A549 (cell line): ENCODE measurements around the gene TMEM168.

ENCODE experiments used
- CEBPB ChIP-seq, 2 experiments: fragments of >200 bp in 1 of 2; sonication (Bioruptor Twin) in 1 of 2; formaldehyde crosslinking in 1 of 2; IDR thresholded peaks; 2 replicates each; pipeline ENCODE4 v1.6.1; 2012 to 2016
- CHD2 ChIP-seq: fragments of 150-350 bp; IDR thresholded peaks from 2 replicates; pipeline ENCODE4 v1.6.1; 2014; ENCODE audit warnings: low read length; ENCODE audit not compliant: partially characterized antibody
- CHD4 ChIP-seq: fragments of 200-600 bp; sonication (generic); IDR thresholded peaks from 2 replicates; pipeline ENCODE4 v1.6.1; 2016; ENCODE audit warnings: antibody characterized with exemption, mild to moderate bottlenecking, borderline replicate concordance
- EP300 ChIP-seq, 2 experiments: fragments of >200 bp; sonication (Bioruptor Twin); formaldehyde crosslinking; IDR thresholded peaks; 2 replicates in 1 of 2; 3 replicates in 1 of 2; pipeline ENCODE4 v1.6.1; 2016 to 2017
- HDAC2 ChIP-seq: fragments of 200-600 bp; sonication (generic); IDR thresholded peaks from 2 replicates; pipeline ENCODE4 v1.6.1; 2016
- JUN ChIP-seq, 2 experiments: fragments of >200 bp; sonication (Bioruptor Twin); formaldehyde crosslinking; IDR thresholded peaks; 2 replicates in 1 of 2; 3 replicates in 1 of 2; pipeline ENCODE4 v1.6.1; 2016 to 2017
- MYC ChIP-seq: IDR thresholded peaks from 2 replicates; pipeline ENCODE4 v1.6.1; 2012; ENCODE audit warnings: mild to moderate bottlenecking, inconsistent platforms, low read length, improper control_type of control experiment, borderline replicate concordance
- POLR2A ChIP-seq: IDR thresholded peaks from 2 replicates; pipeline ENCODE4 v1.6.1; 2012; ENCODE audit warnings: mild to moderate bottlenecking, low read length
- RAD21 ChIP-seq, 2 experiments: fragments of >200 bp in 1 of 2; sonication (Bioruptor Twin) in 1 of 2; formaldehyde crosslinking in 1 of 2; IDR thresholded peaks in 1 of 2; conservative IDR thresholded peaks in 1 of 2; 2 replicates in 1 of 2; 3 replicates in 1 of 2; pipeline ENCODE4 v1.6.1; 2012 to 2018; ENCODE audit warnings: inconsistent platforms in 1 of 2
- RCOR1 ChIP-seq: fragments of 150-350 bp; IDR thresholded peaks from 2 replicates; pipeline ENCODE4 v1.6.1; 2014; ENCODE audit warnings: antibody characterized with exemption, low read length, low read depth
- TF ChIP-seq, protein P1 (sequence below): fragments of >200 bp; sonication (Bioruptor Twin); formaldehyde crosslinking; IDR thresholded peaks from 3 replicates; pipeline ENCODE4 v1.5.1; 2016
- TF ChIP-seq, protein P2 (sequence below): IDR thresholded peaks from 2 replicates; pipeline ENCODE4 v1.6.1; 2012
- TF ChIP-seq, protein P3 (sequence below): IDR thresholded peaks from 2 replicates; pipeline ENCODE4 v1.6.1; 2012

DNA sequence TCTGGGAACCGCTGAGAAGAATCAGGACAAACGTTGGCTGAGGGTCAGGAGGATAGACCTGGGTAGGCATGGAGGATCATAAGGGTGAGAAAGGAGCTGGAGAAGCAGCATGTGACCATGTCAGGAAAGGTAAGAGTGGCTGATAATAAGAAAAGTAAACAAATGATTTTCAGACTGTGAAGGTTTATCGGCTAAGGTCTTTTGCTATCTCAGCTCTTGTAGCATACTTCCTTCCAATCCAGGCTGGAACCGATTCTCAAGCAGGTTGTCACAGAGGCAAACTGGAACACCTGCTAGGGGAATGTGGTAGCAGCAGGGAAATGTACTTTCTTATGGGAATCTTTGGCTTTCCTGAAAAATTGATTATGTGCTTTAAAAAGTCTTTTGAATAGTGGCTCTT is 74.7 kb downstream of the TMEM168 start:
- TF ChIP-seq MYC = no peak
- TF ChIP-seq, protein P1, sequence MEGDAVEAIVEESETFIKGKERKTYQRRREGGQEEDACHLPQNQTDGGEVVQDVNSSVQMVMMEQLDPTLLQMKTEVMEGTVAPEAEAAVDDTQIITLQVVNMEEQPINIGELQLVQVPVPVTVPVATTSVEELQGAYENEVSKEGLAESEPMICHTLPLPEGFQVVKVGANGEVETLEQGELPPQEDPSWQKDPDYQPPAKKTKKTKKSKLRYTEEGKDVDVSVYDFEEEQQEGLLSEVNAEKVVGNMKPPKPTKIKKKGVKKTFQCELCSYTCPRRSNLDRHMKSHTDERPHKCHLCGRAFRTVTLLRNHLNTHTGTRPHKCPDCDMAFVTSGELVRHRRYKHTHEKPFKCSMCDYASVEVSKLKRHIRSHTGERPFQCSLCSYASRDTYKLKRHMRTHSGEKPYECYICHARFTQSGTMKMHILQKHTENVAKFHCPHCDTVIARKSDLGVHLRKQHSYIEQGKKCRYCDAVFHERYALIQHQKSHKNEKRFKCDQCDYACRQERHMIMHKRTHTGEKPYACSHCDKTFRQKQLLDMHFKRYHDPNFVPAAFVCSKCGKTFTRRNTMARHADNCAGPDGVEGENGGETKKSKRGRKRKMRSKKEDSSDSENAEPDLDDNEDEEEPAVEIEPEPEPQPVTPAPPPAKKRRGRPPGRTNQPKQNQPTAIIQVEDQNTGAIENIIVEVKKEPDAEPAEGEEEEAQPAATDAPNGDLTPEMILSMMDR = no peak
- TF ChIP-seq, protein P2, sequence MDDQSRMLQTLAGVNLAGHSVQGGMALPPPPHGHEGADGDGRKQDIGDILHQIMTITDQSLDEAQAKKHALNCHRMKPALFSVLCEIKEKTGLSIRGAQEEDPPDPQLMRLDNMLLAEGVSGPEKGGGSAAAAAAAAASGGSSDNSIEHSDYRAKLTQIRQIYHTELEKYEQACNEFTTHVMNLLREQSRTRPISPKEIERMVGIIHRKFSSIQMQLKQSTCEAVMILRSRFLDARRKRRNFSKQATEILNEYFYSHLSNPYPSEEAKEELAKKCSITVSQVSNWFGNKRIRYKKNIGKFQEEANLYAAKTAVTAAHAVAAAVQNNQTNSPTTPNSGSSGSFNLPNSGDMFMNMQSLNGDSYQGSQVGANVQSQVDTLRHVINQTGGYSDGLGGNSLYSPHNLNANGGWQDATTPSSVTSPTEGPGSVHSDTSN = no peak
- TF ChIP-seq POLR2A = no peak
- no peak for TF ChIP-seq HDAC2
- no peak for TF ChIP-seq JUN (IDR thresholded peaks at IDR 0.05)
- no peak for TF ChIP-seq RCOR1
- TF ChIP-seq CHD4 = no peak
- no peak for TF ChIP-seq CEBPB (IDR thresholded peaks at IDR 0.05)
- TF ChIP-seq EP300 (IDR thresholded peaks at IDR 0.05) = no peak
- TF ChIP-seq, protein P3, sequence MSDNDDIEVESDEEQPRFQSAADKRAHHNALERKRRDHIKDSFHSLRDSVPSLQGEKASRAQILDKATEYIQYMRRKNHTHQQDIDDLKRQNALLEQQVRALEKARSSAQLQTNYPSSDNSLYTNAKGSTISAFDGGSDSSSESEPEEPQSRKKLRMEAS = no peak
- no peak for TF ChIP-seq CHD2
- no peak for TF ChIP-seq RAD21 (conservative IDR thresholded peaks at IDR 0.05 in 1 of 2, IDR thresholded peaks at IDR 0.05 in 1 of 2)
